Keratinocyte (primary cell): ENCODE results near the gene ARHGAP1. TPM values are rescaled to one million over a fixed set of nuclear protein-coding genes. Genes with fewer than 3 reads are reported as not detected.

Source experiments
- DNase-seq: peaks from one replicate; pipeline ENCODE4 v3.0.0-alpha.2; 2011; ENCODE audit warnings: low read depth, missing footprints, low spot score
- FAIRE-seq: peaks from 2 replicates; lab custom pipeline; 2011; peaks lifted over from hg19 to GRCh38; lab: Jason Lieb, UNC
- H2AFZ ChIP-seq: 2 replicates; pipeline ENCODE4 v1.6.0; 2012; ENCODE audit warnings: low read length, control low read depth, inconsistent platforms; ENCODE audit not compliant: control insufficient read depth
- H3K27ac ChIP-seq: 2 replicates; pipeline ENCODE4 v1.5.1; 2011; ENCODE audit warnings: low read length; ENCODE audit not compliant: control insufficient read depth, insufficient read depth
- H3K27me3 ChIP-seq: 3 replicates; pipeline ENCODE4 v1.6.0; 2011; ENCODE audit warnings: low read length; ENCODE audit not compliant: control insufficient read depth, insufficient read depth; ENCODE audit errors: extremely low read depth
- H3K36me3 ChIP-seq, 2 experiments: 2 replicates in 1 of 2; 3 replicates in 1 of 2; pipeline ENCODE4 v1.5.1; 2011; ENCODE audit warnings: low read length in 2 of 2, mild to moderate bottlenecking in 1 of 2; ENCODE audit not compliant: control insufficient read depth in 2 of 2, insufficient read depth in 2 of 2; ENCODE audit errors: extremely low read depth in 1 of 2
- H3K4me1 ChIP-seq: 3 replicates; pipeline ENCODE4 v1.5.1; 2011; ENCODE audit warnings: low read length; ENCODE audit not compliant: control insufficient read depth, insufficient read depth; ENCODE audit errors: extremely low read depth
- H3K4me2 ChIP-seq: 3 replicates; pipeline ENCODE4 v1.6.0; 2011; ENCODE audit warnings: low read depth, low read length; ENCODE audit not compliant: control insufficient read depth, insufficient read depth; ENCODE audit errors: extremely low read depth
- H3K4me3 ChIP-seq, 3 experiments: fragments of 200-600 bp in 1 of 3; sonication (generic) in 1 of 3; 2 replicates in 2 of 3; 3 replicates in 1 of 3; pipeline ENCODE4 v1.5.1; 2011 to 2016; ENCODE audit warnings: low read length in 3 of 3, mild to moderate bottlenecking in 3 of 3, control low read depth in 2 of 3, inconsistent platforms in 1 of 3, low read depth in 1 of 3, mixed read lengths in 1 of 3, mixed run types in 1 of 3, moderate library complexity in 1 of 3; ENCODE audit not compliant: control insufficient read depth in 2 of 3, insufficient read depth in 2 of 3; ENCODE audit errors: extremely low read depth in 1 of 3
- H3K79me2 ChIP-seq: 2 replicates; pipeline ENCODE4 v1.6.0; 2012; ENCODE audit warnings: low read length; ENCODE audit not compliant: control insufficient read depth, insufficient read depth
- H3K9ac ChIP-seq: 3 replicates; pipeline ENCODE4 v1.6.0; 2011; ENCODE audit warnings: low read length; ENCODE audit not compliant: control insufficient read depth, insufficient read depth; ENCODE audit errors: extremely low read depth
- H3K9me1 ChIP-seq: 3 replicates; pipeline ENCODE4 v1.6.0; 2011; ENCODE audit warnings: low read length; ENCODE audit not compliant: control insufficient read depth, insufficient read depth; ENCODE audit errors: extremely low read depth
- H3K9me3 ChIP-seq: 2 replicates; pipeline ENCODE4 v1.5.1; 2012; ENCODE audit warnings: low read depth, low read length; ENCODE audit not compliant: control insufficient read depth
- H4K20me1 ChIP-seq: 3 replicates; pipeline ENCODE4 v1.6.0; 2011; ENCODE audit warnings: low read length; ENCODE audit not compliant: control insufficient read depth, insufficient read depth; ENCODE audit errors: extremely low read depth
- EZH2 ChIP-seq: IDR thresholded peaks from one replicate; pipeline ENCODE4 v1.6.1; 2012; ENCODE audit warnings: inconsistent platforms, mild to moderate bottlenecking, low read length, moderate library complexity
- dilution Hi-C: fragments of 300-500 bp; cut with MboI; formaldehyde crosslinking; loops from one replicate; pipeline ENCODE4 v1.7.0; 2020; ENCODE audit warnings: low sequenced_read_pairs; ENCODE audit not compliant: extremely low pct_ligation_motif_present
- polyA plus RNA-seq, 5 experiments: library from polyadenylated mRNA; depleted of rRNA in 3 of 5; stranded (reverse) in 3 of 5; stranded (forward) in 1 of 5; unstranded in 1 of 5; fragments of >200 nt; gene quantifications; 1 replicate in 1 of 5; 2 replicates in 3 of 5; 3 replicates in 1 of 5; pipeline versions ENCODE4 v1.2.1 to v1.2.3, GENCODE V29; 2011 to 2012; ENCODE audit warnings: missing spikeins in 2 of 5, low read depth in 1 of 5, low replicate concordance in 1 of 5
- TF ChIP-seq, protein P1 (sequence below), 3 experiments: IDR thresholded peaks in 1 of 3; conservative IDR thresholded peaks in 1 of 3; optimal IDR thresholded peaks in 1 of 3; 2 replicates in 2 of 3; 3 replicates in 1 of 3; pipeline versions ENCODE3 to v1.5.1; 2011; ENCODE audit warnings: low read length in 3 of 3, mild to moderate bottlenecking in 3 of 3, moderate library complexity in 2 of 3, control low read depth in 1 of 3, inconsistent platforms in 1 of 3; ENCODE audit not compliant: insufficient read depth in 2 of 3; ENCODE audit errors: extremely low read depth in 1 of 3

ARHGAP1 gene
- polyA plus RNA-seq, 1 donor (not counting 4 experiments of a cell fraction or from before 2014, with no cell fraction given) = 19.5 TPM

DNA sequence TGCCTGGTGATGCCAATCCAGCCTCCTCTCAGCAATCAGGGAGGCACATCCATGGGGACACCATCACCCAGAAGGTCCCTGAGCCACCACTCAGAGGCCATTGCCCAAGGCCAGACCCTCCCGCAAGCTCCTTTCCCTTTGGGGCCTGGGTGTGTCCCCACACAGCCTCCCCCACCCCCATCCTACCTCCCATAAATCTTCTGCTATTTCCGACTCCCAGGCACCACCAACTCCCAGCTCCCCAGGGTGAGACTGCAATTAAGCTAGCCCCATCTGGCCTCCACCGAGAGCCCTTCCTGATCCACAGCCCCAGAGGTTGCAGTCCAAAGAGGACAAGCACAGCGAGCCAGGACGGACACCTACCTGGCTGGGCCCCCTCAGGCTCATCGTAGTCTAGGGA lies 6.3 kb downstream of the ARHGAP1 start:
- DNase-seq (no peak), FAIRE-seq (no peak)
- H3K4me3 ChIP-seq = no peak overlapping the region
- H3K9ac ChIP-seq = no peak overlapping the region
- dilution Hi-C loops = no loop called here
- H3K4me1 ChIP-seq = peaks cover 3% of the 10 kb centered on the region
- H3K4me2 ChIP-seq = no peak overlapping the region
- no peak overlapping the region for H3K27ac ChIP-seq
- H3K36me3 ChIP-seq = peaks cover 21 to 33% of the 10 kb centered on the region in 2 experiments
- no peak for TF ChIP-seq EZH2
- TF ChIP-seq, protein P1, sequence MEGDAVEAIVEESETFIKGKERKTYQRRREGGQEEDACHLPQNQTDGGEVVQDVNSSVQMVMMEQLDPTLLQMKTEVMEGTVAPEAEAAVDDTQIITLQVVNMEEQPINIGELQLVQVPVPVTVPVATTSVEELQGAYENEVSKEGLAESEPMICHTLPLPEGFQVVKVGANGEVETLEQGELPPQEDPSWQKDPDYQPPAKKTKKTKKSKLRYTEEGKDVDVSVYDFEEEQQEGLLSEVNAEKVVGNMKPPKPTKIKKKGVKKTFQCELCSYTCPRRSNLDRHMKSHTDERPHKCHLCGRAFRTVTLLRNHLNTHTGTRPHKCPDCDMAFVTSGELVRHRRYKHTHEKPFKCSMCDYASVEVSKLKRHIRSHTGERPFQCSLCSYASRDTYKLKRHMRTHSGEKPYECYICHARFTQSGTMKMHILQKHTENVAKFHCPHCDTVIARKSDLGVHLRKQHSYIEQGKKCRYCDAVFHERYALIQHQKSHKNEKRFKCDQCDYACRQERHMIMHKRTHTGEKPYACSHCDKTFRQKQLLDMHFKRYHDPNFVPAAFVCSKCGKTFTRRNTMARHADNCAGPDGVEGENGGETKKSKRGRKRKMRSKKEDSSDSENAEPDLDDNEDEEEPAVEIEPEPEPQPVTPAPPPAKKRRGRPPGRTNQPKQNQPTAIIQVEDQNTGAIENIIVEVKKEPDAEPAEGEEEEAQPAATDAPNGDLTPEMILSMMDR (optimal IDR thresholded peaks at IDR 0.05 in 1 of 3, IDR thresholded peaks at IDR 0.05 in 1 of 3, conservative IDR thresholded peaks at IDR 0.05 in 1 of 3; ENCODE audit: extremely low read depth in 1 of 3, insufficient read depth in 2 of 3, low read length in 3 of 3) = no peak
- no peaks in the 10 kb centered on the region for H3K27me3 ChIP-seq
- H3K9me3 ChIP-seq = no peaks in the 10 kb centered on the region
- no peaks in the 10 kb centered on the region for H3K9me1 ChIP-seq
- H4K20me1 ChIP-seq = no peaks in the 10 kb centered on the region
- no peak overlapping the region for H2AFZ ChIP-seq
- H3K79me2 ChIP-seq = peaks cover 20% of the 10 kb centered on the region

DNA sequence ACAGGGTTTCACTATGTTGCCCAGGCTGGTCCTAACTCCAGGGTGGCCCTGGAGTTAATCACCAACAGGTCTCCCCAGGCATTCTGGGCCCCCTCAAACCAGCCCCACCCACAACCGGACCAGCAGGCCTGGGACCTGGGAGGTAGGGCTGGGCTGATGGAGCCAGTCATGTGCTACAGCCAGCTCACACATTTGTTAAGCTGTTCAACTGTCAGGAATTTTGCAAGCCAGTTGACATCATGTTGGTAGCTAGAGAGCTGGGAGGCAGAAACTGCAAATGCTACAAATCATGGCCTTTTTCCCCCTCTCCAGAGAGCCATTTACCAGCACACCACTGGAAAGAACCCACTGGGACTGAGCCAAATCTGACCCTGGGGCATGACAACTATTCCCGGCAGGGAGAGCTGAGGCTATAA lies 6.8 kb downstream of the ARHGAP1 start:
- DNase-seq (no peak), FAIRE-seq (no peak)
- no peaks in the 10 kb centered on the region for H4K20me1 ChIP-seq
- H3K9ac ChIP-seq = no peak overlapping the region
- no peaks in the 10 kb centered on the region for H3K27me3 ChIP-seq
- H3K9me3 ChIP-seq = no peaks in the 10 kb centered on the region
- dilution Hi-C loops = no loop called here
- no peak overlapping the region for H3K27ac ChIP-seq
- no peak overlapping the region for H3K4me2 ChIP-seq
- H3K4me3 ChIP-seq = no peak overlapping the region
- TF ChIP-seq, protein P1 (optimal IDR thresholded peaks at IDR 0.05 in 1 of 3, IDR thresholded peaks at IDR 0.05 in 1 of 3, conservative IDR thresholded peaks at IDR 0.05 in 1 of 3; ENCODE audit: extremely low read depth in 1 of 3, insufficient read depth in 2 of 3, low read length in 3 of 3) = no peak
- TF ChIP-seq EZH2 = no peak
- H2AFZ ChIP-seq = no peak overlapping the region
- peaks cover 15% of the 10 kb centered on the region for H3K79me2 ChIP-seq
- H3K4me1 ChIP-seq = no peaks in the 10 kb centered on the region
- no peaks in the 10 kb centered on the region for H3K9me1 ChIP-seq
- peaks cover 22 to 34% of the 10 kb centered on the region in 2 experiments for H3K36me3 ChIP-seq
